Sigmoid colon (tissue), 7 donors: ENCODE data around the gene GYPA. TPM values are rescaled to one million over a fixed set of nuclear protein-coding genes. Genes with fewer than 3 reads are reported as not detected.
"Not testable (repeated sequence)": the region's sequence is repeated elsewhere in the genome, so short reads cannot be mapped to it uniquely, and the experiment has no call there.

Experiments used
- DNase-seq: peaks from one replicate; pipeline ENCODE4 v3.0.0-alpha.2; 2019
- H3K27ac ChIP-seq, 4 donors: fragments of 200-600 bp; sonication (generic); one replicate each; pipeline ENCODE4 v1.5.1; 2016 to 2019; ENCODE audit warnings: mild to moderate bottlenecking in 1 of 4
- H3K27me3 ChIP-seq, 3 donors: fragments of 200-600 bp; sonication (generic); one replicate each; pipeline ENCODE4 v1.5.1; 2019; ENCODE audit warnings: mild to moderate bottlenecking in 1 of 3
- H3K36me3 ChIP-seq, 4 donors: fragments of 200-600 bp; sonication (generic); one replicate each; pipeline ENCODE4 v1.5.1; 2016 to 2019
- H3K4me1 ChIP-seq, 4 donors: fragments of 200-600 bp; sonication (generic); one replicate each; pipeline ENCODE4 v1.5.1; 2017 to 2019
- H3K4me3 ChIP-seq, 4 donors: fragments of 200-600 bp; sonication (generic); one replicate each; pipeline ENCODE4 v1.5.1; 2017 to 2019; ENCODE audit warnings: mild to moderate bottlenecking in 2 of 4, moderate library complexity in 1 of 4
- H3K9me3 ChIP-seq, 4 donors: fragments of 200-600 bp in 3 of 4; sonication (generic) in 3 of 4; one replicate each; pipeline versions ENCODE4 v1.5.1 to v1.6.1; 2013 to 2019
- EP300 ChIP-seq, 4 donors: sonication (generic); formaldehyde crosslinking; IDR thresholded peaks; one replicate each; pipeline ENCODE4 v1.6.1; 2017; ENCODE audit warnings: antibody characterized with exemption in 4 of 4
- POLR2A ChIP-seq, 2 donors: fragments of 450-650 bp; IDR thresholded peaks; one replicate each; pipeline ENCODE4 v1.6.1; 2016; ENCODE audit warnings: antibody characterized with exemption in 2 of 2, mild to moderate bottlenecking in 2 of 2, moderate library complexity in 2 of 2
- POLR2AphosphoS5 ChIP-seq, 4 donors: sonication (generic); formaldehyde crosslinking; IDR thresholded peaks; one replicate each; pipeline ENCODE4 v1.6.1; 2017; ENCODE audit warnings: antibody characterized with exemption in 4 of 4
- WGBS, 2 donors: extraction: QIAGEN DNeasy Blood & Tissue Kit; methylation state at CpG; one replicate each; pipeline ENCODE4 v1.1.7; 2013; 5-methylcytosine and 5-hydroxymethylcytosine counted together
- intact Hi-C: fragments of 100-400 bp; cut with DNase I; formaldehyde crosslinking; loops from one replicate; pipeline ENCODE4 v1.15.1; 2023
- polyA plus RNA-seq, 3 donors: library from polyadenylated mRNA; stranded (reverse); fragments of 200-250 nt; gene quantifications; one replicate each; pipeline ENCODE4 v1.2.3, GENCODE V29; 2013
- total RNA-seq, 4 donors: library from RNA; depleted of rRNA; stranded (reverse); fragments of >200 nt; gene quantifications; one replicate each; pipeline ENCODE4 v1.1.0, GENCODE V29; 2016
- TF ChIP-seq, protein P1 (sequence below), 4 experiments: fragments of 450-650 bp in 3 of 4; fragments of 200-600 bp in 1 of 4; IDR thresholded peaks; one replicate each; pipeline ENCODE4 v1.5.1; 2016 to 2019; ENCODE audit warnings: antibody characterized with exemption in 4 of 4, mild to moderate bottlenecking in 3 of 4, moderate library complexity in 2 of 4
- donor health status: healthy with polysubstance abuse.
- donor health status: Bipolar disorder and iron deficiency.
- donor health status: healthy.

The GYPA gene
- total and polyA plus RNA-seq, 7 donors = not detected

DNA sequence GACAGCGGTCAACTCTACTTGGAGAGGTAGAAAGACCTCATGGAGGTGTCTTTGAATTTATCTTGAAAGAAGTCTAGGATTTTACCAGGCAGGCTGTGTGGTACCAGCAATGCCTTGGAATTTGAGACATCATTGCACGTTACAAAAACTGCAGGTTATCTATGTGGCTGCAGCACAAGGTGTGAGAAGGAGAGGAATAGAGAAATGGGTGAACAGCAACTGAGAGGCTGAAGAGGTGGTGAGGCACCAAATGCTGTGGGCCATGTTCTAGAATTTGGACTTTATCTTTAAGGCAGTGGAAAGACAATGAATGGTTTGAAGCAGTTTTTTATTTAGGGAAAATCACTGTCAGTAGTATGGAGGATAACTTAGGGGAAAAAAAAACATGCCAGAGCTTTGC lies 15.4 kb downstream of the GYPA start:
- H3K27me3 ChIP-seq, H3K27ac ChIP-seq, H3K36me3 ChIP-seq, DNase-seq, H3K9me3 ChIP-seq, H3K4me3 ChIP-seq, H3K4me1 ChIP-seq, intact Hi-C loops: not testable (repeated sequence)
- 66 to 71% methylated on average over 1 of the region's 2 CpGs for WGBS, 2 donors

DNA sequence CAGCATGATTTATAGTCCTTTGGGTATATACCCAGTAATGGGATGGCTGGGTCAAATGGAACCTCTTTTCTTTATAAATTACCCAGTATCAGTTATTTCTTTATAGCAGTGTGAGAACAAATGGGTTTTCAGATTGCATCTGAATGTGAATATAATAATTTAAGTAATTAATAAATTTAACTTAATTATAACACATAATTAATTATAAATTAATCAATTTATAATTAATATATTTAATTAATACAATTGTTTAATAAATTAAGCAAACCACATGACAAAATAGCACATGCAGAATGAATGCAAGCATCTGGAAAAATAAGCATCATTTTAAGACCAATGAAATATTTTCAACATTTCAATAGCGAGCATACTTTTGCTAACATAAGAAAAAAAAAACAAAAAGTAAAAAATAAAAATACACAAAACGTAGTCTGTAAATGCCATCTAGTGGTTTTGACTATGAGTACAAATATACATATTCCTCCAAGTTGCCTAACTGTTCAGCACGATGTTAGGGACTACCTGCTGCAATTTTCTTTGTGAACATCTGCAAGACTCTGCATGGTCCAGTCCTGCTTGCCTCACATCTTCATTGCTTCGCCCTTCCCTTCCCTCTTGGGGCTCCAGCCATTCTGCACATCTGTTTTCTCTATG lies 16.4 kb downstream of the GYPA start:
- H3K4me3 ChIP-seq, H3K27me3 ChIP-seq, H3K27ac ChIP-seq, H3K4me1 ChIP-seq, H3K9me3 ChIP-seq, DNase-seq, H3K36me3 ChIP-seq, intact Hi-C loops: not testable (repeated sequence)
- 64 to 73% methylated on average over 4 of the region's 4 CpGs for WGBS, 2 donors

DNA sequence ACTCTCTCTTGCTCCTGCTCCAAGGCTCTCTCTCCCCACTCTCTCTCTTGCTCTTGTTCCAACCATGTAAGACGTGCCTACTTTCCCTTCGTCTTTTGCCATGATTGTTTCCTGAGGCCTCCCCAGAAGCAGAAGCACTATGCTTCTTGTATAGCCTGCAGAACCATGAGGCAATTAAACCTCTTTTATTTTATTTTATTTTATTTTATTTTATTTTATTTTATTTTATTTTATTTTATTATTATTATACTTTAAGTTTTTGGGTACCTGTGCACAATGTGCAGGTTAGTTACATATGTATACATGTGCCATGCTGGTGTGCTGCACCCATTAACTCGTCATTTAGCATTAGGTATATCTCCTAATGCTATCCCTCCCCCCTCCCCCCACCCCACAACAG lies 17.2 kb downstream of the GYPA start:
- WGBS, 2 donors = 78 to 87% methylated on average over 3 of the region's 3 CpGs

DNA sequence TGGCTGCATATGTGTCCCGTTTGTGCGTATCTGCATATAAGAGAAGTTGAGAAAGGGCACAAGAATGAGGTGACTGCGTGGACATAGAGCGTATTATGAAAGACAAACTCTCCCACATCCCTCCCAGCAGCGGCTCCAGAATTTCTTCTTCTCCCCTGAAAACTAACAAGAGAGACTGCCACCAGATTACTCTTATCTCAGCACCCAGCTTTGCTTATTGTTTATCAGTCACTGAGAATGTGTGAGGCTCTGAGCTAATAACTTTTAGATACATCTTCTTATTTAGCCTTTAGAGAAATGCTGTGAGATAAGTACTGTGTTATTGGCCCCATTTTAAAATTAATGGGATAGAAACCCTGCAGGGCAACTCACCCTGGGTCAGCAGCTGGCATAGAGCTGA lies 20.8 kb downstream of the GYPA start:
- H3K9me3 ChIP-seq, H3K36me3 ChIP-seq, DNase-seq, H3K27me3 ChIP-seq, H3K27ac ChIP-seq, intact Hi-C loops, H3K4me1 ChIP-seq, H3K4me3 ChIP-seq: not testable (repeated sequence)
- 83 to 87% methylated on average over 5 of the region's 5 CpGs for WGBS, 2 donors

More for the DNA sequence above, 17.2 kb downstream of the GYPA start:
- H3K27ac ChIP-seq, DNase-seq, H3K4me3 ChIP-seq, intact Hi-C loops, H3K4me1 ChIP-seq, H3K9me3 ChIP-seq, H3K36me3 ChIP-seq, H3K27me3 ChIP-seq: not testable (repeated sequence)

DNA sequence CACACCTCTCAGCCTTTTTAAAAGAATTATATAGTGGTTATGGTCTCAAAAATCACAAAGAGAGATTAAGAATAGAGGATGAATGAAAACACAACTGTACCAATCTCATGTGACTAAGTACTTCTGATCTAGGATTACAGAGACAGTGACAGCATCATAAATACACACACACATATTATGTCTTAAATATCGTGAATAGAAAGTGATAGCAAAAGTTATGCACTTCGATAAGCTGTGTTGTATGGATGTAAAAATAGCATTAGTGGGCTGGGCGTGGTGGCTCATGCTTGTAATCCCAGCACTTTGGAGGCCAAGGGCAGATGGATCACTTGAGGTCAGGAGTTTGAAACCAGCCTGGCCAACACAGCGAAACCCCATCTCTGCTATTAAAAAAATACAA lies 25.0 kb downstream of the GYPA start:
- no peaks in the 10 kb centered on the region for H3K9me3 ChIP-seq
- no peak overlapping the region for H3K4me3 ChIP-seq
- no peak for DNase-seq
- no peak overlapping the region for H3K27ac ChIP-seq
- H3K4me1 ChIP-seq = no peaks in the 10 kb centered on the region
- intact Hi-C loops = no loop called here
- no peaks in the 10 kb centered on the region for H3K36me3 ChIP-seq
- no peaks in the 10 kb centered on the region for H3K27me3 ChIP-seq
- no peak for TF ChIP-seq EP300 (IDR thresholded peaks at IDR 0.05)
- TF ChIP-seq POLR2A (IDR thresholded peaks at IDR 0.05) = no peak
- TF ChIP-seq POLR2AphosphoS5 (IDR thresholded peaks at IDR 0.05) = no peak
- TF ChIP-seq, protein P1, sequence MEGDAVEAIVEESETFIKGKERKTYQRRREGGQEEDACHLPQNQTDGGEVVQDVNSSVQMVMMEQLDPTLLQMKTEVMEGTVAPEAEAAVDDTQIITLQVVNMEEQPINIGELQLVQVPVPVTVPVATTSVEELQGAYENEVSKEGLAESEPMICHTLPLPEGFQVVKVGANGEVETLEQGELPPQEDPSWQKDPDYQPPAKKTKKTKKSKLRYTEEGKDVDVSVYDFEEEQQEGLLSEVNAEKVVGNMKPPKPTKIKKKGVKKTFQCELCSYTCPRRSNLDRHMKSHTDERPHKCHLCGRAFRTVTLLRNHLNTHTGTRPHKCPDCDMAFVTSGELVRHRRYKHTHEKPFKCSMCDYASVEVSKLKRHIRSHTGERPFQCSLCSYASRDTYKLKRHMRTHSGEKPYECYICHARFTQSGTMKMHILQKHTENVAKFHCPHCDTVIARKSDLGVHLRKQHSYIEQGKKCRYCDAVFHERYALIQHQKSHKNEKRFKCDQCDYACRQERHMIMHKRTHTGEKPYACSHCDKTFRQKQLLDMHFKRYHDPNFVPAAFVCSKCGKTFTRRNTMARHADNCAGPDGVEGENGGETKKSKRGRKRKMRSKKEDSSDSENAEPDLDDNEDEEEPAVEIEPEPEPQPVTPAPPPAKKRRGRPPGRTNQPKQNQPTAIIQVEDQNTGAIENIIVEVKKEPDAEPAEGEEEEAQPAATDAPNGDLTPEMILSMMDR (IDR thresholded peaks at IDR 0.05) = no peak
- WGBS, 2 donors = 51 to 64% methylated on average over 4 of the region's 4 CpGs

DNA sequence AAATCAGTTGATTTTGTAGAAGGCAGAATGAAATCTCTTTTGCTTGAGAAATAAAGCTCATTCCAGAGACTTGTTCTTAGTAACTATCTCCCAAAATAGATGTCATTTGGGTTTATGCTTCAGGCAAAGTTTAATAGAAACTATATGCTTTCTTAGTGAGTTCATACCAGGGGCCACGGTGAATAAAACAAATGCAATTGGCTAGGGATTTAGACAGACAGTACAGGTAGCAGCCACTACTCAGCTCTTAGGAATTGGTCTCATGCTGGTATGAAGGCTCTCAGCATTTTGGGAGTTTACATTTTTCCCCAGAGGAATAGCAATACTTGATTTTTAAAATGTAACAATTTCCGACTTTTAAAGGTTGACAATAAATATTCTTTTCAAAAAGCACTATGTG lies 27.0 kb downstream of the GYPA start:
- no peak for DNase-seq
- Histone ChIP-seq H3K27ac (no peak overlapping the region), H3K9me3 (no peaks in the 10 kb centered on the region), H3K4me1 (no peaks in the 10 kb centered on the region), H3K36me3 (no peaks in the 10 kb centered on the region), H3K27me3 (no peaks in the 10 kb centered on the region), H3K4me3 (no peak overlapping the region)
- no peak for TF ChIP-seq POLR2A (IDR thresholded peaks at IDR 0.05)
- TF ChIP-seq EP300 (IDR thresholded peaks at IDR 0.05) = no peak
- TF ChIP-seq, protein P1 (IDR thresholded peaks at IDR 0.05) = no peak
- TF ChIP-seq POLR2AphosphoS5 (IDR thresholded peaks at IDR 0.05) = no peak
- WGBS, 2 donors = 83 to 84% methylated on average over 2 of the region's 2 CpGs
- intact Hi-C loops = no loop called here

DNA sequence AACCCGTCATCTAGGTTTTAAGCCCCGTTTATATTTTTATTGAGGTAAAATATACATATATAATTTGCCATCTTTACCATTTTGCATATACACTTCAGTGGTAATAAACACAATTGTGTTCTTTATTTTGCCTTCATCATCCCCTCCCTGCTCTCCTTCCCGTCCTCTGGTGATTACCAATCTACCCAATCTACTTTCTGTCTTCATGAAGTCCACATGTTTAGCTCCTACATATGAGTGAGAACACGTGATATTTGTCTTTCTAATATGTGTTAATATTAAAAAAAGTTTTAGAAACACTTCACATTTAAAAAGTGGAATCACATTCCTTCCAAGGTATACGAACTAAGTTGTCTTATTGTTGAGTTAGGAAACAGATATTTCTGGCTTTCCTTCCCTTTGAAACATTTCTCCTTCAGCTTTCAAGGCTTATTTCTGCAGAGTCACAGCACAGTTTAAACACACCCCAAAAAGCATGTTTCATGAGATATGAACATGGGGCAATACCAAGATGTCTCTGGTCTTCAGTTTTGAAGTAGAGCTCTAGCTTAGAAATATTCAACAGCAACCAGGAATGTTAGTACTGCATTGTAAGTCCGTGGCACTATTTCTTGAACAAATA lies 35.9 kb downstream of the GYPA start:
- Histone ChIP-seq H3K36me3 (no peaks in the 10 kb centered on the region), H3K4me3 (no peak overlapping the region), H3K27me3 (no peaks in the 10 kb centered on the region), H3K27ac (no peak overlapping the region), H3K4me1 (no peaks in the 10 kb centered on the region), H3K9me3 (no peaks in the 10 kb centered on the region)
- no peak for DNase-seq
- intact Hi-C loops = no loop called here
- TF ChIP-seq POLR2AphosphoS5 (IDR thresholded peaks at IDR 0.05) (no peak), POLR2A (IDR thresholded peaks at IDR 0.05) (no peak), EP300 (IDR thresholded peaks at IDR 0.05) (no peak)
- TF ChIP-seq, protein P1 (IDR thresholded peaks at IDR 0.05) = no peak
- WGBS, 2 donors = 78 to 81% methylated on average over 6 of the region's 6 CpGs

DNA sequence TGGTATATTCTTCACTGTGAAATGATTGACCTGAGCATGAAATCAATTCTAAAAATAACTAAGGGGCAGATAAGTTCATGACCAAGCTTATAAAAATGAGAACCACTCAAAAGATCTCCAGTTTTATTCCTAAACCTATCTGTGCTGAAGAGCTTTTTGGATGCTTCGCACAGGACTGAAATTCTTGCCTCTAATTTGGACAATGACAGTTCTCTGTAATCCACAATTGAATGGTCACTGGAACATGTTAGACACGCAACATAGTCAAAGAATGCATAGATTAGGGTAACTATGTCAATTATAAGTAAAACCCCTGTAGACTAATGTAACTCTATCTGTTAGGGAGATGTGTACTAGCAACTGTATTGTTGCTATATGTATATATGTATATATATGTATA lies 42.7 kb downstream of the GYPA start:
- DNase-seq, intact Hi-C loops, H3K9me3 ChIP-seq, H3K4me1 ChIP-seq, H3K36me3 ChIP-seq, H3K27me3 ChIP-seq, H3K27ac ChIP-seq, H3K4me3 ChIP-seq: not testable (repeated sequence)
- 89 to 92% methylated on average over 2 of the region's 2 CpGs for WGBS, 2 donors

DNA sequence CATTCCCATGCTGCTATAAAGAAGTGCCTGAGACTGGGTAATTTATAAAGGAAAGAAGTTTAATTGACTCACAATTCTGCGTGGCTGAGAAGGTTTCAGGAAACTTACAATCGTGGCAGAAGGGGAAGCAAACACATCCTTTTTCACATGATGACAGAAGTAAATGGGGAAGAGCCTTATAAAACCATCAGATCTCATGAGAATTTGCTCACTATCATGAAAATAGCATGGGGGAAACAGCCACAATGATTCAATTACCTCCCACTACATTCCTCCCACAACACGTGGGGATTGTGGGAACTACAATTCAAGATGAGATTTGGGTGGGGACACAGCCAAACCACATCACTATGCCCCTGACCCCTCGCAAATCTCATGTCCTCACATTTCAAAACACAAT lies 46.5 kb downstream of the GYPA start:
- WGBS, 2 donors = 43 to 50% methylated on average over 4 of the region's 4 CpGs
- not testable (repeated sequence) for H3K4me3 ChIP-seq

More for the DNA sequence above, 46.5 kb downstream of the GYPA start:
- H3K36me3 ChIP-seq, H3K4me1 ChIP-seq, H3K27ac ChIP-seq, intact Hi-C loops, H3K9me3 ChIP-seq, H3K27me3 ChIP-seq, DNase-seq: not testable (repeated sequence)
